Loucy (cell line): ENCODE measurements around the gene ILK.

ENCODE experiments used
- H2AFZ ChIP-seq: fragments of 200-600 bp; sonication (generic); 2 replicates; pipeline ENCODE4 v1.6.0; 2016; ENCODE audit warnings: antibody characterized with exemption, mild to moderate bottlenecking, low read length, moderate library complexity
- H3F3A ChIP-seq: fragments of 200-600 bp; 2 replicates; pipeline ENCODE4 v1.6.0; 2016; ENCODE audit warnings: antibody characterized with exemption, low read depth, mild to moderate bottlenecking
- H3K27me3 ChIP-seq: fragments of 200-600 bp; sonication (generic); 2 replicates; pipeline ENCODE4 v1.6.1; 2014; ENCODE audit warnings: low read length, mild to moderate bottlenecking; ENCODE audit not compliant: insufficient read depth, poor library complexity, severe bottlenecking
- H3K36me3 ChIP-seq: fragments of 200-600 bp; sonication (generic); 2 replicates; pipeline ENCODE4 v1.6.1; 2016; ENCODE audit warnings: low read length; ENCODE audit not compliant: insufficient read depth
- H3K4me1 ChIP-seq: fragments of 200-600 bp; sonication (generic); 2 replicates; pipeline ENCODE4 v1.5.1; 2014; ENCODE audit warnings: low read length, mild to moderate bottlenecking; ENCODE audit not compliant: insufficient read depth, poor library complexity, severe bottlenecking
- H3K4me2 ChIP-seq: fragments of 200-600 bp; sonication (generic); 2 replicates; pipeline ENCODE4 v1.6.0; 2014; ENCODE audit warnings: antibody characterized with exemption, low read length, low read depth, mild to moderate bottlenecking; ENCODE audit not compliant: poor library complexity, severe bottlenecking
- H3K4me3 ChIP-seq: fragments of 200-600 bp; sonication (generic); 2 replicates; pipeline ENCODE4 v1.5.1; 2014; ENCODE audit warnings: low read length, mild to moderate bottlenecking, mixed read lengths; ENCODE audit not compliant: poor library complexity, severe bottlenecking
- H3K79me2 ChIP-seq: fragments of 200-600 bp; sonication (generic); 2 replicates; pipeline ENCODE4 v1.6.1; 2014; ENCODE audit warnings: low read length; ENCODE audit not compliant: insufficient read depth
- H3K9ac ChIP-seq: fragments of 200-600 bp; sonication (generic); 2 replicates; pipeline ENCODE4 v1.6.0; 2014; ENCODE audit warnings: mild to moderate bottlenecking, low read depth, low read length, moderate library complexity; ENCODE audit not compliant: poor library complexity, severe bottlenecking
- H3K9me2 ChIP-seq: fragments of 200-600 bp; sonication (generic); replicated peaks from 2 replicates; pipeline ENCODE4 v1.6.1; 2016; ENCODE audit warnings: low read depth, low read length, mixed read lengths
- H3K9me3 ChIP-seq: fragments of 200-600 bp; sonication (generic); 2 replicates; pipeline ENCODE4 v1.6.1; 2014; ENCODE audit warnings: mild to moderate bottlenecking, antibody characterized with exemption, low read length, low read depth; ENCODE audit not compliant: insufficient read depth
- H4K20me1 ChIP-seq: fragments of 200-600 bp; sonication (generic); 2 replicates; pipeline ENCODE4 v1.6.0; 2014; ENCODE audit warnings: antibody characterized with exemption, low read length, mild to moderate bottlenecking; ENCODE audit not compliant: insufficient read depth, poor library complexity, severe bottlenecking
- EZH2phosphoT487 ChIP-seq: fragments of 200-600 bp; IDR thresholded peaks from 2 replicates; pipeline ENCODE4 v1.6.1; 2018; ENCODE audit warnings: antibody characterized with exemption, mild to moderate bottlenecking, moderate library complexity, borderline replicate concordance
- TF ChIP-seq, protein P1 (sequence below): fragments of 200-600 bp; sonication (generic); conservative IDR thresholded peaks from 2 replicates; pipeline ENCODE4 v1.5.1; 2014; ENCODE audit warnings: mild to moderate bottlenecking, antibody characterized with exemption, low read length

The ILK gene

DNA sequence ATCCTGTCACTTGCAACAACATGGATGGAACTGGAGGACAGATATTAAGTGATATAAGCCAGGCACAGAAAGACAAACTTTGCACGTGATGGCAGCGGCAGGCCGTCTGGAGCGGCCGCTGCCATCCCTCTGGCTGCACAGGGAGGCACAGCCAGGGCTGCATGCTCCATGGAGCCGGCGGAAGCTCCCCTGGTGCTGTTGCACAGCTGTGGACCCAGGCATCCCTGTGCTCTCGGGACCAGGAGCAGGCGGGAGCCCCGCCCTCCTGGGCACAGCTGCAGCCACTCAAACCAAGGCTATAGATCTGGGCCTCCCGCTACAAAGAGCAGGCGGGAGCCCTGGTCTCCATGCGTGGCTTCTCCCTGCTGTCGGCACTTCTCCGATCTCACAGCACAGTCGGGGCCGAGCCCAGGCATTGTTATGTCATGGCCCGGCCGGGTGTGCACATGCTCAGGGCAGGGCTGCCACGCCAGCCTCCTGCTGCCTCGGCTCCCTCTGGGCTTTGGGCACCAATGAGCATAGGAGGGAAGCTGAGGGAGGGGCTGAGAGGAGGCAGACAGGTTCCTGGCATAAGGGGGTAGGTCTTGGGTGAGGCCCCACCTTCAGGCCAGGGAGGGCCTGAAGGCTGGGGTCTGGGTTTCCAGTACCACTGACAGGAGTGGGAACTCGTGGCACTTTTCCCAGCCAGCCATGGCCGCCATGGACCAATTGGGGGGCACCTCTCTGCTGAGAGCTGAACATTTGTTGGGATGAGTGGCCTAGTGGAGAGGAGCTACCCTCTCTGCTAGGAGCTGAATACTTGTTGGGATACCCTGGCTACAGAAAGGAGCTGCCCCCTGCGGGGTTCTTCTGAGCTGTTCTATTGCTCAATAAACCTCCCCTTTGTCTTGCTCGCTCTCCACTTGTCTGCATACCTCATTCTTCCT lies 16.9 kb upstream of the ILK start:
- Histone ChIP-seq H3K4me3 (no peak overlapping the region), H3K79me2 (no peaks in the 10 kb centered on the region), H3K9me3 (peaks cover 7% of the 10 kb centered on the region; the same call in 1 of the 2 replicates), H3K36me3 (peaks cover 8% of the 10 kb centered on the region), H3K9me2 (no peaks in the 10 kb centered on the region), H2AFZ (no peak overlapping the region), H3K27me3 (no peaks in the 10 kb centered on the region), H4K20me1 (no peaks in the 10 kb centered on the region), H3K4me1 (no peaks in the 10 kb centered on the region), H3K9ac (no peak overlapping the region), H3F3A (no peaks in the 10 kb centered on the region), H3K4me2 (no peak overlapping the region)
- TF ChIP-seq, protein P1, sequence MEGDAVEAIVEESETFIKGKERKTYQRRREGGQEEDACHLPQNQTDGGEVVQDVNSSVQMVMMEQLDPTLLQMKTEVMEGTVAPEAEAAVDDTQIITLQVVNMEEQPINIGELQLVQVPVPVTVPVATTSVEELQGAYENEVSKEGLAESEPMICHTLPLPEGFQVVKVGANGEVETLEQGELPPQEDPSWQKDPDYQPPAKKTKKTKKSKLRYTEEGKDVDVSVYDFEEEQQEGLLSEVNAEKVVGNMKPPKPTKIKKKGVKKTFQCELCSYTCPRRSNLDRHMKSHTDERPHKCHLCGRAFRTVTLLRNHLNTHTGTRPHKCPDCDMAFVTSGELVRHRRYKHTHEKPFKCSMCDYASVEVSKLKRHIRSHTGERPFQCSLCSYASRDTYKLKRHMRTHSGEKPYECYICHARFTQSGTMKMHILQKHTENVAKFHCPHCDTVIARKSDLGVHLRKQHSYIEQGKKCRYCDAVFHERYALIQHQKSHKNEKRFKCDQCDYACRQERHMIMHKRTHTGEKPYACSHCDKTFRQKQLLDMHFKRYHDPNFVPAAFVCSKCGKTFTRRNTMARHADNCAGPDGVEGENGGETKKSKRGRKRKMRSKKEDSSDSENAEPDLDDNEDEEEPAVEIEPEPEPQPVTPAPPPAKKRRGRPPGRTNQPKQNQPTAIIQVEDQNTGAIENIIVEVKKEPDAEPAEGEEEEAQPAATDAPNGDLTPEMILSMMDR = no peak
- no peak for TF ChIP-seq EZH2phosphoT487

- no peaks in the 10 kb centered on the region for H3K9me2 ChIP-seq
- TF ChIP-seq, protein P1 = no peak
- TF ChIP-seq EZH2phosphoT487 = no peak
These were observed 16.1 kb upstream of the ILK start for GRCh38 chr11:6587360-6587953.

DNA sequence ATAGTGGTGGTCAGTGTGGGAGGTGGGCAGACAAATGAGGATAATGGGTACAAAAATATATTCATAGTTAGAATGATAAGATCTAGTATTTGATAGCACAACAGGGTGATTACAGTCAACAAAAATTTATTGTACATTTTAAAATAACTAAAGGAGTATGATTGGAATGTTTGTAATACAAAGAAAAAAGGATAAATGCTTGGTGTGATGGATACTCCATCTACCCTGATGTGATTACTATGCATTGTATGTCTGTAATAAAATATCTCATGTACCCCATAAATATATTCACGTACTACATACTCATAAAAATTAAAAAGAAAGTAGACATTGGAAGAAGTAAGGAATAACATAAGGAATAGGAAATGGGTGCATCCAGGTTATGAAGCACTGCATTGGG lies 15.6 kb upstream of the ILK start:
- Histone ChIP-seq H3K4me3 (no peak overlapping the region), H3K9ac (no peak overlapping the region), H3K9me3 (peaks cover 7% of the 10 kb centered on the region; the same call in 1 of the 2 replicates), H3K4me2 (no peak overlapping the region), H3K27me3 (no peaks in the 10 kb centered on the region), H3K36me3 (peaks cover 12% of the 10 kb centered on the region), H2AFZ (no peak overlapping the region), H4K20me1 (no peaks in the 10 kb centered on the region), H3F3A (no peaks in the 10 kb centered on the region), H3K9me2 (no peaks in the 10 kb centered on the region), H3K79me2 (peaks cover 2% of the 10 kb centered on the region; the same call in 1 of the 2 replicates), H3K4me1 (peaks cover 2% of the 10 kb centered on the region)
- TF ChIP-seq, protein P1 = no peak
- TF ChIP-seq EZH2phosphoT487 = no peak

More at GRCh38 chr11:6587360-6587953, 16.1 kb upstream of the ILK start:
- H2AFZ ChIP-seq = no peak overlapping the region
- peaks cover 7% of the 10 kb centered on the region; the same call in 1 of the 2 replicates for H3K9me3 ChIP-seq
- H3K27me3 ChIP-seq = no peaks in the 10 kb centered on the region
- no peaks in the 10 kb centered on the region for H3K79me2 ChIP-seq
- peaks cover 10% of the 10 kb centered on the region for H3K36me3 ChIP-seq
- no peaks in the 10 kb centered on the region for H4K20me1 ChIP-seq
- no peak overlapping the region for H3K9ac ChIP-seq
- no peak overlapping the region for H3K4me3 ChIP-seq
- H3K4me2 ChIP-seq = no peak overlapping the region
- H3F3A ChIP-seq = no peaks in the 10 kb centered on the region
- no peaks in the 10 kb centered on the region for H3K4me1 ChIP-seq
